ENCODE measurements around the gene C17orf113. TPM values are rescaled to one million over a fixed set of nuclear protein-coding genes. Genes with fewer than 3 reads are reported as not detected.

Gene C17orf113
- total RNA-seq, 2 donors from 2014 or later = 1.7 to 2.9 TPM

- Mint-ChIP-seq H3K9me3 (no peaks in the 10 kb centered on the region), H3K4me1 (peaks cover 7% of the 10 kb centered on the region), H3K4me3 (no peak overlapping the region), H3K27ac (no peak overlapping the region), H3K36me3 (ENCODE audit: low read depth) (no peaks in the 10 kb centered on the region), H3K27me3 (ENCODE audit: insufficient read depth) (no peaks in the 10 kb centered on the region)
- Histone ChIP-seq H3K9ac (ENCODE audit: extremely low read depth, low read length, poor library complexity, severe bottlenecking) (no peak overlapping the region), H3K4me1 (ENCODE audit: control insufficient read depth, insufficient read depth, low read length) (no peaks in the 10 kb centered on the region), H3K27me3 (ENCODE audit: control insufficient read depth, insufficient read depth, low read length, poor library complexity, severe bottlenecking) (no peaks in the 10 kb centered on the region), H3K27ac (ENCODE audit: low read depth, low read length) (no peak overlapping the region), H3K36me3 (ENCODE audit: control insufficient read depth, insufficient read depth, low read length) (no peaks in the 10 kb centered on the region), H3K9me3 (ENCODE audit: control insufficient read depth, low read length) (no peaks in the 10 kb centered on the region), H3K4me3 (ENCODE audit: low read length) (no peak overlapping the region)
- no peak for TF ChIP-seq CTCF (conservative IDR thresholded peaks at IDR 0.05)
- 95 to 97% methylated on average over 45 to 77 of the region's 77 CpGs for WGBS, 2 experiments (ENCODE audit: insufficient coverage in 1 of 2, insufficient read length in 1 of 2)
- peak; percentile 50 for DNase-seq
These were observed 10.3 kb downstream of the C17orf113 start for GRCh38 chr17:42039794-42040763.

- Histone ChIP-seq H3K9ac (ENCODE audit: extremely low read depth, low read length, poor library complexity, severe bottlenecking) (no peak overlapping the region), H3K27ac (ENCODE audit: low read depth, low read length) (no peak overlapping the region), H3K9me3 (ENCODE audit: control insufficient read depth, low read length) (no peaks in the 10 kb centered on the region), H3K27me3 (ENCODE audit: control insufficient read depth, insufficient read depth, low read length, poor library complexity, severe bottlenecking) (no peaks in the 10 kb centered on the region), H3K4me3 (ENCODE audit: low read length) (no peak overlapping the region), H3K36me3 (ENCODE audit: control insufficient read depth, insufficient read depth, low read length) (no peaks in the 10 kb centered on the region), H3K4me1 (ENCODE audit: control insufficient read depth, insufficient read depth, low read length) (no peaks in the 10 kb centered on the region)
- no peak for TF ChIP-seq CTCF (conservative IDR thresholded peaks at IDR 0.05)
- Mint-ChIP-seq H3K4me1 (peaks cover 14% of the 10 kb centered on the region), H3K27me3 (ENCODE audit: insufficient read depth) (no peaks in the 10 kb centered on the region), H3K27ac (no peak overlapping the region), H3K36me3 (ENCODE audit: low read depth) (no peaks in the 10 kb centered on the region), H3K9me3 (no peaks in the 10 kb centered on the region), H3K4me3 (no peak overlapping the region)
- 83 to 92% methylated on average over 4 to 5 of the region's 5 CpGs for WGBS, 2 experiments (ENCODE audit: insufficient coverage in 1 of 2, insufficient read length in 1 of 2)
- DNase-seq = peak; percentile 66
These were observed 12.0 kb downstream of the C17orf113 start for GRCh38 chr17:42038221-42038973.

GRCh38 chr17:42034059-42034458, 16.3 kb downstream of the C17orf113 start:
- H3K9me3 ChIP-seq (ENCODE audit: control insufficient read depth, low read length) = no peaks in the 10 kb centered on the region
- no peak overlapping the region for H3K4me3 Mint-ChIP-seq
- H3K4me3 ChIP-seq (ENCODE audit: low read length) = no peak overlapping the region
- no peak overlapping the region for H3K27ac Mint-ChIP-seq
- DNase-seq = peak; percentile 59
- peaks cover 14% of the 10 kb centered on the region for H3K4me1 Mint-ChIP-seq
- H3K36me3 ChIP-seq (ENCODE audit: control insufficient read depth, insufficient read depth, low read length) = no peaks in the 10 kb centered on the region
- peaks cover 2% of the 10 kb centered on the region for H3K27me3 Mint-ChIP-seq (ENCODE audit: insufficient read depth)
- no peaks in the 10 kb centered on the region for H3K36me3 Mint-ChIP-seq (ENCODE audit: low read depth)
- H3K4me1 ChIP-seq (ENCODE audit: control insufficient read depth, insufficient read depth, low read length) = no peaks in the 10 kb centered on the region
- H3K27ac ChIP-seq (ENCODE audit: low read depth, low read length) = no peak overlapping the region
- WGBS, 2 experiments (ENCODE audit: insufficient coverage in 1 of 2, insufficient read length in 1 of 2) = 50 to 63% methylated on average over 3 to 6 of the region's 6 CpGs
- no peaks in the 10 kb centered on the region for H3K27me3 ChIP-seq (ENCODE audit: control insufficient read depth, insufficient read depth, low read length, poor library complexity, severe bottlenecking)
- H3K9me3 Mint-ChIP-seq = no peaks in the 10 kb centered on the region
- TF ChIP-seq CTCF (conservative IDR thresholded peaks at IDR 0.05) = no peak
- no peak overlapping the region for H3K9ac ChIP-seq (ENCODE audit: extremely low read depth, low read length, poor library complexity, severe bottlenecking)

Measured in endodermal cell (in vitro differentiated cells).